Breast epithelium (tissue), 3 donors: ENCODE data around the gene KLC1.

Experiments used
- POLR2A ChIP-seq: fragments of 450-650 bp; IDR thresholded peaks from one replicate; pipeline ENCODE4 v1.6.1; 2016; ENCODE audit warnings: antibody characterized with exemption, mild to moderate bottlenecking, moderate library complexity
- POLR2AphosphoS5 ChIP-seq, 3 donors: sonication (generic); formaldehyde crosslinking; IDR thresholded peaks; one replicate each; pipeline ENCODE4 v1.6.1; 2017; ENCODE audit warnings: antibody characterized with exemption in 3 of 3
- TF ChIP-seq, protein P1 (sequence below), 3 donors: fragments of 450-650 bp; IDR thresholded peaks; one replicate each; pipeline ENCODE4 v1.5.1; 2016 to 2017; ENCODE audit warnings: antibody characterized with exemption in 3 of 3, mild to moderate bottlenecking in 3 of 3, moderate library complexity in 3 of 3

DNA sequence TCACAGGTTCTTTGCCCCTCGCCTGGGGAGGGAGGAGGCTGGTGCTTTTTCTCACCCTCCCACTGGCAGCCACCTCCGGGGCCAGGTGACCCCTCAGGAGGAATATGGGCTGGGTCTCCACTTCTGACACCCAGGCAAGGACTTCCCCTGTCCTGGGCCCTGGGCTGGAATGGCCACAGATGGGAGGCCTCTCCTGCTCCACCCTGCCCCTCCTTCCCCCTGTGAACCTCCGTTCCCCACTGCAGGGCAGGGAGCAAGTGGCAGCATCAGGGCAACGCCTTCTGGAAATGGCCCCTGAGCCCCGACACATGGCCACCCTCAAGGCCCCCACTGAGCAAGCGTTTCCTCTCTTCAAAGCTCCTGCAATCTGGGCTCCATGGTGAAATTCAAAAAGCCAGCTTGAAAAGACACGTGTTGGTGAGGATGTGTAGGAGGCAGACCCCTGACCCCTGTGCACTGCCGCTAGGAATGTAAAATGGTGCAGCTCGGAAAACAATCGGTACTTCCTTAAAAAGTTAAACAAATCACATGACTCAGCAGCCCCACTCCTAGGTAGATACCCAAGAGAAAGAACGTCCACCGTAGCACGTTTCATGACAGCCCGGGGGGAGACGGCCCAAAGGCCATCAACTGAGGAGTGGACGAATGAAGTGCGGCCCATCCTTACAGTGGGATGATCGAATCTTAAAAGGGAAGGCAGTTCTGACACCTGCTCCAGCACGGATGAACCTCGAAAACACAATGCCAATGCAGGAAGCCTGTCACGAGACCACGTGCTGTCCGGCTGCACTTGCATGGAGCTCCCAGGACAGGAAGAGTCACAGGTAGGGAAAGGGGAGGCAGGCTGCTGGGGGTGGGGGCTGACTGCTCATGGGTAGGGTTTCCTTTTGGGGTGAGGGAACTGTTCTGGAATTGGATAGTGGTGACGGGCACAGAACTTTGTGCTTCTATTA lies 74.7 kb downstream of the KLC1 start:
- TF ChIP-seq POLR2A (no peak), POLR2AphosphoS5 (IDR thresholded peaks at IDR 0.05) (no peak)
- TF ChIP-seq, protein P1, sequence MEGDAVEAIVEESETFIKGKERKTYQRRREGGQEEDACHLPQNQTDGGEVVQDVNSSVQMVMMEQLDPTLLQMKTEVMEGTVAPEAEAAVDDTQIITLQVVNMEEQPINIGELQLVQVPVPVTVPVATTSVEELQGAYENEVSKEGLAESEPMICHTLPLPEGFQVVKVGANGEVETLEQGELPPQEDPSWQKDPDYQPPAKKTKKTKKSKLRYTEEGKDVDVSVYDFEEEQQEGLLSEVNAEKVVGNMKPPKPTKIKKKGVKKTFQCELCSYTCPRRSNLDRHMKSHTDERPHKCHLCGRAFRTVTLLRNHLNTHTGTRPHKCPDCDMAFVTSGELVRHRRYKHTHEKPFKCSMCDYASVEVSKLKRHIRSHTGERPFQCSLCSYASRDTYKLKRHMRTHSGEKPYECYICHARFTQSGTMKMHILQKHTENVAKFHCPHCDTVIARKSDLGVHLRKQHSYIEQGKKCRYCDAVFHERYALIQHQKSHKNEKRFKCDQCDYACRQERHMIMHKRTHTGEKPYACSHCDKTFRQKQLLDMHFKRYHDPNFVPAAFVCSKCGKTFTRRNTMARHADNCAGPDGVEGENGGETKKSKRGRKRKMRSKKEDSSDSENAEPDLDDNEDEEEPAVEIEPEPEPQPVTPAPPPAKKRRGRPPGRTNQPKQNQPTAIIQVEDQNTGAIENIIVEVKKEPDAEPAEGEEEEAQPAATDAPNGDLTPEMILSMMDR (IDR thresholded peaks at IDR 0.05), result no peak
